ENCODE results near the gene LRCH4. TPM values are rescaled to one million over a fixed set of nuclear protein-coding genes. Genes with fewer than 3 reads are reported as not detected.

Gene LRCH4
- polyA plus RNA-seq, 1 donor (not counting 4 experiments of a cell fraction or from before 2014, with no cell fraction given) = 4.9 TPM

GRCh38 chr7:100586266-100587025 lies 517 bp upstream of the LRCH4 start, which contains the start of gene FBXO24:
TSS of gene FBXO24 (plus strand) at chr7:100586328. CDS start at chr7:100586626, 298 bp downstream.
- H3K27me3 ChIP-seq (ENCODE audit: control insufficient read depth, extremely low read depth, insufficient read depth, low read length) = peaks cover 8% of the 10 kb centered on the region
- no peaks in the 10 kb centered on the region for H3K9me1 ChIP-seq (ENCODE audit: control insufficient read depth, extremely low read depth, insufficient read depth, low read length)
- DNase-seq (ENCODE audit: low read depth, low spot score) (peak; percentile 100), FAIRE-seq (peak; percentile 93)
- peaks cover 8% of the 10 kb centered on the region for H4K20me1 ChIP-seq (ENCODE audit: control insufficient read depth, extremely low read depth, insufficient read depth, low read length)
- peaks cover 32% of the 10 kb centered on the region for H3K4me1 ChIP-seq (ENCODE audit: control insufficient read depth, extremely low read depth, insufficient read depth, low read length)
- H3K4me3 ChIP-seq (ENCODE audit: control insufficient read depth in 2 of 3, extremely low read depth in 1 of 3, insufficient read depth in 2 of 3, low read depth in 1 of 3, low read length in 3 of 3) = peak within 1 kb of the TSS; percentile 88 to 96 (median 90)
- H3K9ac ChIP-seq (ENCODE audit: control insufficient read depth, extremely low read depth, insufficient read depth, low read length) = peak within 1 kb of the TSS; percentile 90
- H3K4me2 ChIP-seq (ENCODE audit: control insufficient read depth, extremely low read depth, insufficient read depth, low read depth, low read length) = peak within 1 kb of the TSS; percentile 99
- H3K79me2 ChIP-seq (ENCODE audit: control insufficient read depth, insufficient read depth, low read length) = peaks cover 13% of the 10 kb centered on the region
- peak within 1 kb of the TSS; percentile 95 for H2AFZ ChIP-seq (ENCODE audit: control insufficient read depth, low read length)
- dilution Hi-C loops (cut with MboI; ENCODE audit: extremely low pct_ligation_motif_present, low sequenced_read_pairs) = no loop called here
- H3K9me3 ChIP-seq (ENCODE audit: control insufficient read depth, low read depth, low read length) = no peaks in the 10 kb centered on the region
- H3K27ac ChIP-seq (ENCODE audit: control insufficient read depth, insufficient read depth, low read length) = peak within 1 kb of the TSS; percentile 88
- H3K36me3 ChIP-seq (ENCODE audit: control insufficient read depth in 2 of 2, extremely low read depth in 1 of 2, insufficient read depth in 2 of 2, low read length in 2 of 2) = peaks cover 5 to 16% of the 10 kb centered on the region in 2 experiments
- TF ChIP-seq EZH2 (IDR thresholded peaks at IDR 0.05; ENCODE audit: low read length) = no peak
- TF ChIP-seq, protein P1, sequence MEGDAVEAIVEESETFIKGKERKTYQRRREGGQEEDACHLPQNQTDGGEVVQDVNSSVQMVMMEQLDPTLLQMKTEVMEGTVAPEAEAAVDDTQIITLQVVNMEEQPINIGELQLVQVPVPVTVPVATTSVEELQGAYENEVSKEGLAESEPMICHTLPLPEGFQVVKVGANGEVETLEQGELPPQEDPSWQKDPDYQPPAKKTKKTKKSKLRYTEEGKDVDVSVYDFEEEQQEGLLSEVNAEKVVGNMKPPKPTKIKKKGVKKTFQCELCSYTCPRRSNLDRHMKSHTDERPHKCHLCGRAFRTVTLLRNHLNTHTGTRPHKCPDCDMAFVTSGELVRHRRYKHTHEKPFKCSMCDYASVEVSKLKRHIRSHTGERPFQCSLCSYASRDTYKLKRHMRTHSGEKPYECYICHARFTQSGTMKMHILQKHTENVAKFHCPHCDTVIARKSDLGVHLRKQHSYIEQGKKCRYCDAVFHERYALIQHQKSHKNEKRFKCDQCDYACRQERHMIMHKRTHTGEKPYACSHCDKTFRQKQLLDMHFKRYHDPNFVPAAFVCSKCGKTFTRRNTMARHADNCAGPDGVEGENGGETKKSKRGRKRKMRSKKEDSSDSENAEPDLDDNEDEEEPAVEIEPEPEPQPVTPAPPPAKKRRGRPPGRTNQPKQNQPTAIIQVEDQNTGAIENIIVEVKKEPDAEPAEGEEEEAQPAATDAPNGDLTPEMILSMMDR (optimal IDR thresholded peaks at IDR 0.05 in 1 of 3, IDR thresholded peaks at IDR 0.05 in 1 of 3, conservative IDR thresholded peaks at IDR 0.05 in 1 of 3; ENCODE audit: extremely low read depth in 1 of 3, insufficient read depth in 2 of 3, low read length in 3 of 3) = no peak

DNA sequence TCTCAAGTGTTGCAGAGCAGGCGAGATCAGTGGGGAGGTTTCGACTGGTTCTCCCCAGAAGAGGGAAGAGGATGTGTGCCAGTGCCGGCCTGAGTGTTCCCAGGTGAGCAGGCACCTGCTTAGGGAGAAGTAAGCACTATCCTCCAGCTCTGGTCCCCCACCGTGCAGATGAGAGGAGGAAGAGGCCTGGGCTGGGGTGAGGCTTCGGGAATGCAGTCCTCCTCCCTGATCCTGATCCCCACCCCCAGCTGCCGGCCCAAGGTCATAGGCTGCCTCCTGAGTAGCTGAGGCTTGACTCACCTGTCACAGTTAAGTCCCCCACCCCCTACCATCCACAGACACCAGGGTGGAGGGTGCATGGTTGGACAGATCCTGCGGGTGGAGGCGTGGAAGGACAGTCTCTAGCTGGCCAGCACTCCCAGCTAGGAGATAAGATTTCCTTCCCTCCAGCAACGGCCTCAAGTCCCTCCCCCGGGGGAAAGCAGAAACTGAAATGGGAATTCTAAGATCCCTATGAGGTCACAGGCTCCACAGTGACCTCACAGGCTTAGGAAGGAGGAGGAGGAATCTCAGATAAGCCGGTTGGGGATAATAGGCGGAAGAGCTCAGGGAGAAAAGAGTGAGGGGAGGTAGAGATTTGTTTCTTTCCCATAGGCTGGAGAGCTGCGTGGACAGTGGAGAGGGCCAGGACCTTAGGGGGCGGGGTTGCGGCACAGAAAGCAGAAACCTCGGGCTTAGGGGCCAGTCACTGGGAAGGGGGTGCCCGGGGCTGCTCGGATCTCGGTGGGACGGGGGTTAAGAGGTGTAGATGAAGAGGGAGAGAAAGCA lies 1.0 kb downstream of the LRCH4 start:
- Histone ChIP-seq H3K9me3 (ENCODE audit: control insufficient read depth, low read depth, low read length) (no peaks in the 10 kb centered on the region), H4K20me1 (ENCODE audit: control insufficient read depth, extremely low read depth, insufficient read depth, low read length) (peaks cover 8% of the 10 kb centered on the region), H3K27me3 (ENCODE audit: control insufficient read depth, extremely low read depth, insufficient read depth, low read length) (peaks cover 4% of the 10 kb centered on the region), H3K36me3 (ENCODE audit: control insufficient read depth in 2 of 2, extremely low read depth in 1 of 2, insufficient read depth in 2 of 2, low read length in 2 of 2) (peaks cover 9 to 23% of the 10 kb centered on the region in 2 experiments), H3K79me2 (ENCODE audit: control insufficient read depth, insufficient read depth, low read length) (peaks cover 13% of the 10 kb centered on the region), H3K4me3 (ENCODE audit: control insufficient read depth in 2 of 3, extremely low read depth in 1 of 3, insufficient read depth in 2 of 3, low read depth in 1 of 3, low read length in 3 of 3) (peak overlapping the region; percentile 88 to 96 (median 90)), H3K9ac (ENCODE audit: control insufficient read depth, extremely low read depth, insufficient read depth, low read length) (peak overlapping the region; percentile 90), H3K4me2 (ENCODE audit: control insufficient read depth, extremely low read depth, insufficient read depth, low read depth, low read length) (peak overlapping the region; percentile 85), H3K27ac (ENCODE audit: control insufficient read depth, insufficient read depth, low read length) (peak overlapping the region; percentile 88), H3K4me1 (ENCODE audit: control insufficient read depth, extremely low read depth, insufficient read depth, low read length) (peaks cover 32% of the 10 kb centered on the region), H3K9me1 (ENCODE audit: control insufficient read depth, extremely low read depth, insufficient read depth, low read length) (no peaks in the 10 kb centered on the region), H2AFZ (ENCODE audit: control insufficient read depth, low read length) (peak overlapping the region; percentile 66)
- FAIRE-seq (no peak), DNase-seq (ENCODE audit: low read depth, low spot score) (peak; percentile 36)
- no peak for TF ChIP-seq EZH2 (IDR thresholded peaks at IDR 0.05; ENCODE audit: low read length)
- TF ChIP-seq, protein P1 (optimal IDR thresholded peaks at IDR 0.05 in 1 of 3, IDR thresholded peaks at IDR 0.05 in 1 of 3, conservative IDR thresholded peaks at IDR 0.05 in 1 of 3; ENCODE audit: extremely low read depth in 1 of 3, insufficient read depth in 2 of 3, low read length in 3 of 3) = no peak
- dilution Hi-C loops (cut with MboI; ENCODE audit: extremely low pct_ligation_motif_present, low sequenced_read_pairs) = no loop called here

All from keratinocyte (primary cell).